Measurements from ENCODE around the gene SLX4IP. TPM values are rescaled to one million over a fixed set of nuclear protein-coding genes. Genes with fewer than 3 reads are reported as not detected.
A peak's percentile ranks its signal among the peaks of the same experiment; 100 is the strongest.

The SLX4IP gene
- total RNA-seq, 4 donors from 2014 or later: 2.0 to 3.4 (median 3.3) TPM

- ATAC-seq (ENCODE audit: low FRiP score) (no peak), DNase-seq (ENCODE audit: low spot score) (no peak)
- no peak for TF ChIP-seq CTCF (IDR thresholded peaks at IDR 0.05)
Measured at GRCh38 chr20:10532361-10532760, 97.3 kb downstream of the SLX4IP start.

- no peak for DNase-seq (ENCODE audit: low spot score)
- ATAC-seq (ENCODE audit: low FRiP score): no peak
- TF ChIP-seq CTCF (IDR thresholded peaks at IDR 0.05): no peak
Measured at GRCh38 chr20:10536531-10536930, 101.4 kb downstream of the SLX4IP start.

GRCh38 chr20:10537850-10538480 lies 102.9 kb downstream of the SLX4IP start:
- no peak for TF ChIP-seq CTCF (IDR thresholded peaks at IDR 0.05)
- no peak for DNase-seq (ENCODE audit: low spot score)

GRCh38 chr20:10538768-10539167 lies 103.7 kb downstream of the SLX4IP start:
- no peak for TF ChIP-seq CTCF (IDR thresholded peaks at IDR 0.05)
- ATAC-seq (ENCODE audit: low FRiP score): no peak
- no peak for DNase-seq (ENCODE audit: low spot score)

More at GRCh38 chr20:10537850-10538480, 102.9 kb downstream of the SLX4IP start:
- no peak for ATAC-seq (ENCODE audit: low FRiP score)

GRCh38 chr20:10539818-10540553 lies 104.9 kb downstream of the SLX4IP start:
- DNase-seq (ENCODE audit: low spot score): no peak
- no peak for TF ChIP-seq CTCF (IDR thresholded peaks at IDR 0.05)
- ATAC-seq (ENCODE audit: low FRiP score): no peak

GRCh38 chr20:10540636-10541493 lies 105.8 kb downstream of the SLX4IP start:
- peak; percentile 66 for ATAC-seq (ENCODE audit: low FRiP score)
- no peak for TF ChIP-seq CTCF (IDR thresholded peaks at IDR 0.05)
- no peak for DNase-seq (ENCODE audit: low spot score)
